Measurements from ENCODE around the gene DBP. TPM values are rescaled to one million over a fixed set of nuclear protein-coding genes. Genes with fewer than 3 reads are reported as not detected.

Gene DBP
- 10 to 100 TPM in 1 of 4 donors, 1 to 10 TPM in 2, under 1 TPM in 1; 0.33 to 18.6 (median 6.3) TPM for total RNA-seq

- no peak for TF ChIP-seq CTCF (IDR thresholded peaks at IDR 0.05; ENCODE audit: low read depth)
These were observed at the start of gene DBP for GRCh38 chr19:48636859-48637448. Gene DBP (minus strand): TSS chr19:48637379. CDS start chr19:48636994, 385 bp downstream.

GRCh38 chr19:48686088-48686487, 48.9 kb upstream of the DBP start:
- TF ChIP-seq CTCF (IDR thresholded peaks at IDR 0.05; ENCODE audit: low read depth), result no peak

- TF ChIP-seq CTCF (IDR thresholded peaks at IDR 0.05; ENCODE audit: low read depth), result no peak
These were observed 48.4 kb upstream of the DBP start for GRCh38 chr19:48685583-48685982.

- no peak for TF ChIP-seq CTCF (IDR thresholded peaks at IDR 0.05; ENCODE audit: low read depth)
These were observed 46.2 kb upstream of the DBP start for GRCh38 chr19:48683349-48683748.

GRCh38 chr19:48681127-48681470, 43.9 kb upstream of the DBP start:
- no peak for TF ChIP-seq CTCF (IDR thresholded peaks at IDR 0.05; ENCODE audit: low read depth)

- TF ChIP-seq CTCF (IDR thresholded peaks at IDR 0.05; ENCODE audit: low read depth), result no peak
These were observed 43.4 kb upstream of the DBP start for GRCh38 chr19:48680436-48681126.

GRCh38 chr19:48678201-48678600, 41.0 kb upstream of the DBP start:
- TF ChIP-seq CTCF (IDR thresholded peaks at IDR 0.05; ENCODE audit: low read depth), result no peak
